SK-N-MC (cell line): ENCODE measurements around the gene CDK2AP2.
A peak's percentile ranks its signal among the peaks of the same experiment; 100 is the strongest.
"Not testable (repeated sequence)": the region's sequence is repeated elsewhere in the genome, so short reads cannot be mapped to it uniquely, and the experiment has no call there.

ENCODE experiments used
- DNase-seq: peaks from one replicate; pipeline ENCODE4 v3.0.0-alpha.2; 2011; ENCODE audit warnings: low read depth, low spot score
- H3K27ac ChIP-seq: fragments of 200-600 bp; sonication (generic); 2 replicates; pipeline ENCODE4 v1.5.1; 2016; ENCODE audit warnings: mixed run types
- H3K36me3 ChIP-seq: fragments of 200-600 bp; sonication (generic); 2 replicates; pipeline ENCODE4 v1.6.1; 2017; ENCODE audit warnings: antibody characterized with exemption, low read length, mixed read lengths; ENCODE audit not compliant: insufficient read depth
- H3K4me3 ChIP-seq: fragments of 200-600 bp; sonication (generic); 2 replicates; pipeline ENCODE4 v1.5.1; 2016
- H3K9ac ChIP-seq: fragments of 200-600 bp; sonication (generic); 2 replicates; pipeline ENCODE4 v1.8.0; 2017; ENCODE audit warnings: mixed run types, mixed read lengths; ENCODE audit not compliant: insufficient read length
- H3K9me3 ChIP-seq: fragments of 200-600 bp; sonication (generic); 2 replicates; pipeline ENCODE4 v1.6.1; 2017; ENCODE audit warnings: low read depth, mild to moderate bottlenecking, antibody characterized with exemption, low read length, moderate library complexity, mixed read lengths
- EZH2 ChIP-seq: fragments of 200-600 bp; sonication (generic); IDR thresholded peaks from one replicate; pipeline ENCODE4 v1.6.1; 2017; ENCODE audit warnings: antibody characterized with exemption
- FOXP2 ChIP-seq: optimal IDR thresholded peaks from 2 replicates; pipeline ENCODE3; 2011; ENCODE audit warnings: mild to moderate bottlenecking, moderate library complexity; ENCODE audit not compliant: insufficient read depth; ENCODE audit errors: extremely low read length, control extremely low read depth
- POLR2AphosphoS5 ChIP-seq: IDR thresholded peaks from 2 replicates; pipeline ENCODE4 v1.6.1; 2012; ENCODE audit warnings: mild to moderate bottlenecking, low read depth, low read length, borderline replicate concordance

CDK2AP2 gene

DNA sequence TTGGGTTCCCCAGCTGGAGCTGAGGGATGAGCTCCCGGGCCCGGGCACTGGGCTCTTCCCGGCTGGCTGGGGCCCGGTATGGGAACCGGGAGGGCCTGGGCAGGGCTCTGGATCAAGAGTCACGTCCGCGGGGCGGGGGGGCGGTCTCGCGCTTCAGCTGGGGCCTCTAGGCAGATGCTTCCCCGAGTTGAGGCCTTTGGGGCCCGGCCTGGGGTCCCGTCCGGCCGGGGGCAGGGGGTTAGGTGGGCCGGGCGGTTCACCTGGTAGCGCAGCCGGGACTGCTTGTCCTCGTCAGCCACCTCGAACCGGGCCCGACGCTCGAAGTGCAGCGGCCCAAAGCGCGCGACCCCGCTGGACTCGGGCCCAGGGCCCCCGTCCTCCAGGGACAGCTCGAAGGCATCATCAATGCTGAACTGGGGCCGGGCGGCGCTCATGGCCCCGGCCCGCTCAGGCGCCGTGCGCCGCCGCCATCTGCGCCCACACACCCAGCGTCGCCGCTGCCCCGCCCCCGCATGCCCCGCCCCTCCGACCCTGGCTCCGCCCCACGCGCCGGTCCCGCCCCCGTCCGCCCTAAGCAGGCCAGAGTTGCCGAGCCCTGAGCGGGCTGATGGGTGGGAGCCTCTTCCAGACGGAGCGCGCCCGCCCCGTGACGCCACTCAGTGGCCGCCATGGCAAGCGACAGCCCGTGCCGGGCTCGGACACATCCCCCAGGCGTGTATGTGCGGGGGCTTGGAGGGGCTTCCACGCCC is 39.0 kb downstream of the CDK2AP2 start, which contains the start of gene TMEM134:
TMEM134 (minus strand) TSS at position 493 of the 749 bp plus-strand sequence; CDS start at position 434, 59 bp downstream.
- peak within 1 kb of the TSS; percentile 83 for H3K9ac ChIP-seq
- DNase-seq: no peak
- TF ChIP-seq FOXP2 (peak; percentile 72), POLR2AphosphoS5 (peak; percentile 86), EZH2 (no peak)
- H3K4me3 ChIP-seq: peak within 1 kb of the TSS; percentile 91
- peak within 1 kb of the TSS; percentile 19; the same call in 1 of the 2 replicates for H3K27ac ChIP-seq
- H3K36me3 ChIP-seq: no peaks in the 10 kb centered on the region
- no peaks in the 10 kb centered on the region for H3K9me3 ChIP-seq

DNA sequence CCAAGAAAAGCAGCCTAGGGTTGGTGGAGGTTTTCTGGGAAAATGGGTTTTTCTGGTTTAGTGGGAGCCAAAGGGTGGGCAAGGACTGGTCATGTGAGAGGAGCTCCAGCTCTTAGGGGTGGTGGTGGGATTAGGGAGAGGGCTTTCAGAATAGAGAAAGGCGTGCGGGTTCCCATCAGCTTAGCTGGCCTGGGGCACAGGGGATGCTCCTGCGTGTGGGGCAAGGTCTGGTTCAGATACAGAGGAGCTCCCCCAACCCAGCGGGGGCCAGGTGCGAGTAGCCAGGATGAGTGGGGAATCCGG is 39.6 kb downstream of the CDK2AP2 start:
- H3K27ac ChIP-seq: no peak overlapping the region
- DNase-seq: no peak

GRCh38 chr11:67468056-67468455 is 39.9 kb downstream of the CDK2AP2 start:
- H3K9ac ChIP-seq: peak overlapping the region; percentile 82
- DNase-seq: no peak

More for the DNA sequence above, 39.6 kb downstream of the CDK2AP2 start:
- H3K9ac ChIP-seq: peak overlapping the region; percentile 82
- peak overlapping the region; percentile 91 for H3K4me3 ChIP-seq
- H3K9me3 ChIP-seq: no peaks in the 10 kb centered on the region
- no peaks in the 10 kb centered on the region for H3K36me3 ChIP-seq
- TF ChIP-seq POLR2AphosphoS5 (no peak), FOXP2 (no peak), EZH2 (no peak)

DNA sequence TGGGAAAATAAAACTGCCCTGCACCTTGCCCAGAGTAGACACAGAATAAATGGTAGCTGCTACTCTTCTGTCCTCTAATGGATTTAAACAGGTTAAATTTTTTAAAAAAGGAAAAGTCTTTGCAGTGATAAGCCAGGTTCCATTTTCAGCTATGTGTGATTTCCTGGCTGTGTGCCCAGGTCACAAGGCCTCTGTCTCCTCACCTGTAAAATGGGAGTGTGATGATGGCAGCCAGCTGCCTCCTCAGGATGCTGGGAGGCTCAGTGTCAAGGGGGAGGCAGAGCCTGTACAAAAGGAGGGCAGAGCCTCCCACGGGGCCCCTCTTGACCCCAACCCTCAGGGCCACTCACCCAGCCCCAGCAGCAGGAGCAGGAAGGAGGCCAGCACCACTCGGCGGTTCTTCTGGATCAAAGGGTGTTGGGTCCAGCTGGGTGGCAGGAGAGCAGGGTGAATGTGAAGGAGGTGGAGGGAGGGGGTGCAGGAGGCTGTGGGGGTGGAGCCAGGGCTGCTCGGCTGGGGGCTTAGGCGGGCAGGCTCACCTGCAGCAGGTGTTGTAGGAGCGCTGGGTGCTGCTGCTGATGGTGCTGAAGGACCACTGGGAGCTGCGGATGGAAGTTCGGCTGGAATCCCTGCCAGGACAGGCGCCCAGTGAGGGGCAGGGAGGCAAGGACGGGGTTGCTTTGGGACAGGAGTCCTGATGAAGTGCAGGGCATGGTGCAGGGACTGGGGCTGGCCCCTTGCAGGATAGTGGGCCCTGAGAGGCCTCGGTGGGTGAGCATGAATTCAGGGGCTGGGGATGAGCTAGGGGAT is 40.8 kb downstream of the CDK2AP2 start:
- H3K27ac ChIP-seq: no peak overlapping the region
- H3K4me3 ChIP-seq: no peak overlapping the region
- H3K9ac ChIP-seq: no peak overlapping the region

More at GRCh38 chr11:67468056-67468455, 39.9 kb downstream of the CDK2AP2 start:
- no peaks in the 10 kb centered on the region for H3K9me3 ChIP-seq
- H3K36me3 ChIP-seq: no peaks in the 10 kb centered on the region
- TF ChIP-seq FOXP2 (no peak), POLR2AphosphoS5 (no peak), EZH2 (no peak)
- peak overlapping the region; percentile 91 for H3K4me3 ChIP-seq
- H3K27ac ChIP-seq: no peak overlapping the region

GRCh38 chr11:67466367-67466766 is 41.6 kb downstream of the CDK2AP2 start:
- no peak overlapping the region for H3K4me3 ChIP-seq
- no peaks in the 10 kb centered on the region for H3K9me3 ChIP-seq
- TF ChIP-seq POLR2AphosphoS5 (0 out of 2 replicates have a peak, but pooled peaks have one; percentile 4), FOXP2 (no peak)
- no peak overlapping the region for H3K9ac ChIP-seq
- DNase-seq: no peak
- H3K36me3 ChIP-seq: no peaks in the 10 kb centered on the region
- H3K27ac ChIP-seq: no peak overlapping the region

More for the DNA sequence above, 40.8 kb downstream of the CDK2AP2 start:
- DNase-seq: no peak
- TF ChIP-seq POLR2AphosphoS5: no peak
- TF ChIP-seq FOXP2: no peak
- no peak for TF ChIP-seq EZH2
- Histone ChIP-seq H3K9me3 (no peaks in the 10 kb centered on the region), H3K36me3 (no peaks in the 10 kb centered on the region)

DNA sequence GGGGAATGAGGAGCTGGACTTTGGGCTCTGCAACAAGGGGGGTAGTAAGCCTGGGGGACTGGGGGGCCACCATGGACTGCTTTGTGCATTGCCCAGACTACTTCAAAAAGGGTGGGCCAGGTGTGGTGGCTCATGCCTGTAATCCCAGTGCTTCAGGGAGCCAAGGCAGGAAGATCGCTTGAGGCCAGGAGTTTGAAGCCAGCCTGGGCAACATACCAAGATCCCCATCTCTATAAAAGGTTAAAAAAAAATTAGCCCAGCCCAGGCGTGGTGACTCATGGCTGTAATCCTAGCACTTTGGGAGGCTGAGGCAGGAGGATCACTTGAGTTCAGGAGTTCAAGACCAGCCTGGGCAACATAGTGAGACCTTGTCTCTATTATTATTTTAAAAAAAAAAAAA is 42.4 kb downstream of the CDK2AP2 start:
- DNase-seq, H3K9ac ChIP-seq, H3K36me3 ChIP-seq, H3K9me3 ChIP-seq, H3K27ac ChIP-seq: not testable (repeated sequence)
- peak overlapping the region; percentile 94 for H3K4me3 ChIP-seq

DNA sequence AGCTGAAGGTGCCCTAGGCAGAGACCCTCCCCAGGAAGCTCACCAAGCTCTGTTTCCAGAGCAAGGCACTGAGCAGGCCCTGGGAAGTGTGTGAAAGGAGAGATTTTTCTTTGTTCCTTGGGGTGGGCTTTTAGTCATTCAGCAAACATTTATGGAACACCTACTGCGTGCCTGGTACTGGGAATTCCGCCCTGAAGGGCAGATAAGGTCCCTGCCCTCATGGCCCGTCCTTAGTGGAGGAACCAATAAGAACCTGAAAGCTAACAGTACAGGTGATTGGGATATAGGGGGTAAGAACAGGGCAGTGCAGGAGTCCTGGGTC is 42.8 kb downstream of the CDK2AP2 start:
- no peaks in the 10 kb centered on the region for H3K36me3 ChIP-seq
- peak overlapping the region; percentile 94 for H3K4me3 ChIP-seq
- TF ChIP-seq POLR2AphosphoS5: no peak
- TF ChIP-seq FOXP2: no peak
- TF ChIP-seq EZH2: no peak
- peak overlapping the region; percentile 86 for H3K9ac ChIP-seq
- H3K9me3 ChIP-seq: no peaks in the 10 kb centered on the region
- H3K27ac ChIP-seq: no peak overlapping the region; the same call in 1 of the 2 replicates
- no peak for DNase-seq

GRCh38 chr11:67464411-67465188 is 43.4 kb downstream of the CDK2AP2 start:
- peak; percentile 10 for DNase-seq
- Histone ChIP-seq H3K36me3 (no peaks in the 10 kb centered on the region), H3K27ac (peak overlapping the region; percentile 75), H3K9ac (peak overlapping the region; percentile 86), H3K4me3 (peak overlapping the region; percentile 94), H3K9me3 (no peaks in the 10 kb centered on the region)
- TF ChIP-seq POLR2AphosphoS5 (peak; percentile 87), EZH2 (no peak), FOXP2 (no peak)
